OCI-LY3 (cell line): ENCODE data around the gene FTH1.

Experiments used
- CTCF ChIP-seq: fragments of 200-600, 300-600 bp; sonication (generic); IDR thresholded peaks from 2 replicates; pipeline ENCODE4 v1.5.1; 2014; ENCODE audit warnings: antibody characterized with exemption, low read length, low read depth
- EZH2phosphoT487 ChIP-seq: fragments of 200-600 bp; shearing (Covaris generic); IDR thresholded peaks from 2 replicates; pipeline ENCODE4 v1.6.1; 2018; ENCODE audit warnings: antibody characterized with exemption, mixed run types, low read depth

- TF ChIP-seq EZH2phosphoT487, result no peak
- no peak for TF ChIP-seq CTCF
Measured at GRCh38 chr11:61927501-61927900, 39.9 kb downstream of the FTH1 start.
